Stimulated activated CD8-positive, alpha-beta memory T cell treated with anti-CD3 and anti-CD28 coated beads, Interleukin-4, amount 100 ng/mL, for 24 hours (primary cell): ENCODE data around the gene CTNNA3.

Experiments
- DNase-seq: peaks from one replicate; pipeline ENCODE4 v3.0.0-alpha.2; 2020; ENCODE audit warnings: low read depth

The CTNNA3 gene

DNA sequence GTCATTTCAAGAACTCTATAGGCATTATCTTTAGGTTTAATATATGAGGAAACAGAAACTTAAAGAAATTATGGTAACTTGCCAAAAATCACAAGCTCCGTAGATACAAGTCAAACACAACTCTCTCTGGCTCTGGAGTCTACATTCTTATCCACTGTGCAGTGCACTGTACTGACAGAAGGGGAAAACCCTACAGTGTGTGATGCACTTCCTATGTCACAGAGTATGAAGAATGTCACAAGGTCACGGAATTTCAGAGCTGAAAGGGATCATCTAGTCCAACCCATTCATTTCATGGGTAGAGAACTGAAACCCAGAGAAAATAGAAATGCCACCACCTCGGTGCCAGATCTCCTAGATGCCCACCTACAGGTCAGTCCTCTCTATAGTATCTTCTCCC, 684.0 kb downstream of the CTNNA3 start:
- DNase-seq, result no peak

GRCh38 chr10:67011480-67011879, 684.5 kb downstream of the CTNNA3 start:
- no peak for DNase-seq

GRCh38 chr10:67005981-67006380, 690.0 kb downstream of the CTNNA3 start:
- no peak for DNase-seq

DNA sequence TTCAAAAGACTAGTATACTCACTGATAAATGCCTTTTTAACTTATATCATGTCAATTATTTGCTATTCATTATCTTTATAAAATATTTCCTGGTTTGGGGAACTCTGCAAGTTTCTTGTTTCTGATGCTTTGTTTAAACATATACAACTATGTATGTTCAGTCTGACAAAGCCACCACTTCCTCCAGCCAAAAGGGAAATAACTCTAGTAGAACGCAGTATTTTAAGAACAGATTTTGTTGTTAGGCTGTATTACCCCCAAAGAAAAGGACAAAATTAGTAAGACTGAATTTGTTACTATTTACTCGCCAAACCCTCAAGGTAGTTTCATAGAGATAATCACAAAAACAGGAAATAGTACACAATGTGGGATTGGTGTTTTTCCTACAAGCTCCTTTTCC, 691.3 kb downstream of the CTNNA3 start:
- DNase-seq, result no peak

GRCh38 chr10:66999762-67000545, 696.0 kb downstream of the CTNNA3 start:
- no peak for DNase-seq

GRCh38 chr10:66996996-66997395, 699.0 kb downstream of the CTNNA3 start:
- no peak for DNase-seq

DNA sequence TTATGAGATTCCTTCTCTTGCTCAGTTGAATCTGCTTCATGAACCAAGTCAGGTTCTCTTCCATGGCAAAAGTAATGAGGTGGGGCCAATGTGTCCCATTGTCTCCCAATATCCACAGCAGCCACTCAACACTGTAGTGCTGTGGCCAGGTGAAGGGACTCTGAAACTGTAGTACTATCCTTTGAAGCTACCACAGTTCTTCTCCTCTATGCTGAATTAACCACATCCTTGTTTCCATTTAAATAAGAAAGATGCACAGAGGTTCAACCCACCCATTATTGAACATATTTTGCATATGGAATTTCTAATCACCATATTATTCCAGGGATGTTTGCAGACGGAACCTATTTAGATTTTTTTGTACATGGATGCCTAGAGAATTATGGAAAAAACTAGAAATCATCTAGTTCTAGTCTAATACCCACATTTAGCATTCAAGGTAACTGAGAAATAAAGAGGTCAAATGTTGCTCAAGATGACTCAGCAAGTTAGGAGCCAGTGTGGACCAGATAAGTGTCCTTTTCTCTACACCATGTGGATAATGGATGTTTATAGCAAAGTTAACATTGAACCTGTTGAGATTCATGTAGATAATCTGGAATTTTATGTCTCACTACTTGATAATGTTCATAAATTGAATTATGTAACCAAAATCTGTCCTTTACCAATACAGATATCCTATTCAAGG, 705.7 kb downstream of the CTNNA3 start:
- DNase-seq, result no peak

- DNase-seq, result no peak
These were observed 712.5 kb downstream of the CTNNA3 start for GRCh38 chr10:66983475-66983818.

DNA sequence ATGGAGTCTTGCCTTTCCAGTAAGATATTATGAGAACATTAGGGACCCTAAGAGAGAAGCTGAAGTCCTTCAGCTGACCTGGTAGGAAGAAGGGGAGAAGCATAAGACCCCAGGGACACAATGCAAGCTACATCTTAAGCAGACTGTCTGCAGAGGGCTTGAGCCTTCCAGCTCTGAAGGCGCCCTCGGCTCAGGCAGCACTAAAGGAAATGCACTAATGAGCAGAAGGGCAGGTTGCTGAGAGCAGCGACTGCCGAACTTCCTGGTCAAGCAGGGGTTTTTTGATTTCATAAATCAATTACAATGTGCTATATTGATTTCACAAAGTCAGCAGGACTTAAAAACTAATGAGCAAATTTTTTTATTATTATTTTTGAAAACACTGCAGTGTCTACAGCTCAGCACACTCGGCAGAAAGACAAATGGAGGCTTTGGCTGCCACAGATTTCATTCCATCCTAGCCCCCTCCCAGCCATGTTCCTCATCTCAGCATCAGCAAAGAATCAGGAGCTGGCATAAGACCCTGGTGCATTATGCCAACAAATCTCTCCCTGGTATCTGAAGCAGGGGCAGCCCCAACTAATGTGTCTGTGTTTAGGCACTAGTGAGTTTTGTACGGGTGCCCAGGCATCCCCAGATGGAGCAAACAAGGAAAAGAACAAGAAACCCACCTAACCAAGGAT, 713.1 kb downstream of the CTNNA3 start:
- no peak for DNase-seq

- no peak for DNase-seq
These were observed 714.0 kb downstream of the CTNNA3 start for GRCh38 chr10:66982053-66982420.

GRCh38 chr10:66981361-66982052, 714.5 kb downstream of the CTNNA3 start:
- DNase-seq, result no peak

DNA sequence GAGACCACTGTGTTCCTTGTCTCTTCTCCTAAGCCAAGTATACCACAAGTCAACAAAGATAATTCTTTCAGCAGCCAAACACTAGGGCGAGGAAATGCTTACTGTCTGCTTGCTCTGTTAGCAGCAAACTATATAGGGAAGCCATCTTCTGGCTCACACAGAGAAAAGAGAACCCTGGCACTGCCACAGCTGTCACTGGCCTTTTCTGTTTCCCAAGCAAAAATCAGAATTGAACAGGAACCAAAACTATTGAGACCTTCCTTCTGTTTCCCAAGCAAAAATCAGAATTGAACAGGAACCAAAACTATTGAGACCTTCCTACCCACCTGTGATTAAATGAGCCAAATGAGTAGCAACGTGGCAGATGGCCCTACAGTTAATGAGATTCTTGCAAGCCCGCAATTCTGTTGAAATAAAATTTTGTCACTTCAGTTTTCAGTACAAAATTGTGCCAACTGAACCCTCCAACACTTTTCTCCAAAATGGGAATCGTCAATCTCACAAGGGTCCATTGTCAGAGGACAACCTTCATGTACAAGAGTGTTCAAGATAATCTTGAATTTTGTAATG, 715.7 kb downstream of the CTNNA3 start:
- DNase-seq, result no peak

DNA sequence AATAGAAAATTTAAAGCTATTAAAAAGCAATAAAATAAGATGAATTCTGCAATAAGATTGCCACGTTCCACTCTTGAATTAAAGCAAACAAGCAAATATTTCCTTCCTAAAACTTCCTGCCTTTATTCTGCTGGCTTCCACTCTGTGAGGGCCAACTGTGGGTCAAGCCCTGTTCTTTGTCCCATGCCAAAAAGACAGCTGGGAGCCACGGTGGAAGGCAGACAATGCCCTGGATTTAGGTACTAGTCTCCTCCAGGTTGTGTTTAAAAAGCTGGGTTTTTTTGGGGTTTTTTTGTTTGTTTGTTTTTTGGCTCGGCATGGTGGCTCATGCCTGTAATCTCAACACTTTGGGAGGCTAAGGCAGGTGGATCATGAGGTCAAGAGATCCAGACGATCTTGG, 731.0 kb downstream of the CTNNA3 start:
- DNase-seq, result no peak

DNA sequence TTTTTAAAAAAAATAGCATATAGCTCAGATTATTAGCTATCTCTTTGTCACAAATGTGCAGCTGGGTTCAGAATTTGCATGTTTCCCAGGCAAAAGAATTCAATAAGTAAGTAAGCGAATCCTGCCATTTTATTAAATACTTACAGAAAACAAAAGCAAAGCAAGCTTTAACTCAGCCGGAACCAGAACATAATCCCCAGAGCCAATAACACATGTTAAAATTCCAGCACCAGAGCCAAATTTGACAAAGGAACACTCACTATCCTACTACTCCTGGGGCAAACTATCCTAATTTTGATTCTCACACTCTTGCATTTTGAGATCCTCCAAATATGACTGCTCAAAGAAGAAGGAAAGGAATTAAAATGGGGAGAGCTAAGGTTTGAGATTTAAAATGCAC, 737.5 kb downstream of the CTNNA3 start:
- DNase-seq, result no peak

- DNase-seq, result no peak
These were observed 744.1 kb downstream of the CTNNA3 start for GRCh38 chr10:66951896-66952295.

DNA sequence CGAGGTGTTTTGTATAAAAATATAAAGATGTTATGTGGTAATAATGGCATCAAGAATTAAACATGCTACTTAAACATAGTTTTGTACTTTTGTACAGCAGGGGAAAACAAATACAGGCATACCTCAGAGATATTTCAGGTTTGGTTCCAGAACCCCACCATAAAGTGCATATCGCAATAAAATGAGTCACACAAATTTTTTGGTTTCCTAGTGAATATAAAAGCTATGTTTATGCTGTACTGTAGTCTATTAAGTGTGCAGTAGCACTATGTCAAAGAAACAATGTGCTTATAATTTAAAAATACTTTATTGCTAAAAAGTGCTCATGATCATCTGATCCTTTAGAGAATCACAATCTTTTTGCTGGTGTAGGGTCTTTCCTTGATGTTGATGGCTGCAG, 752.4 kb downstream of the CTNNA3 start:
- DNase-seq, result no peak

DNA sequence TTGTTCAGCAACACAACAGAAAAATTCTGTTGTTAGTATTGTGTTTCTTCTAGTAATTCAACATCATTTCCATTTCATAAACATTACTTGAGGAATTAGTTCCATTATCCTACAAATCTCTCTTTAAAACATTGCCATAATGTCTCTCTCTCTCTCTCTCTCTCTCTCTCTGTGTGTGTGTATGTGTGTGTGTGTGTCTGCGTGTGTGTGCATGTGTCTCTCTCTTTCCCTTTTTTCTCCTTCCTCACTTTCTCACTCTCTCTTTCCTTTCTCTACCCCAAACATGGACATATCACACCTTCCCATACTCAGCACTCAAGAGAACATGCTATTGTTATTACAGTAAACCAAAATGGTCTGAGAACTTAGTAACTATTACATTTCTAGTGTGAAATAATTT, 753.6 kb downstream of the CTNNA3 start:
- DNase-seq, result no peak

DNA sequence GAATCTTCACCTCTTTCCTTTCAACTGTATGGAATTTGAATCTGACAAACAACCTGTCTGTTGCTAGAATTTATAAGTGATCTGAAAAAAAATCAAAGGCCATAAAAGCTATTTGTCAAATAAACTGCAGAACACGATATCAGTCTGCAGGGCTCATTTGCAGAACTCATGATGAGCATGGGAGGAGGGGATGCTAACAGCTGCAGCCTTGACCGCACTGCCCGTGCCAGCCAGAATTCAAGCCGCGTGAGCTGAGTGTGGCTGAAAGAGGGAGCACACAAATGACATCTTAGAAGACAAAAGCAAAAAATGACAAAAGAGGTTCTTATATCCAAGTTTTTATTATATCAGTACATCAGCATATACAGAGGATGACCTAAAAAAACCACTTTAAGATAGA, 754.5 kb downstream of the CTNNA3 start:
- DNase-seq, result no peak

DNA sequence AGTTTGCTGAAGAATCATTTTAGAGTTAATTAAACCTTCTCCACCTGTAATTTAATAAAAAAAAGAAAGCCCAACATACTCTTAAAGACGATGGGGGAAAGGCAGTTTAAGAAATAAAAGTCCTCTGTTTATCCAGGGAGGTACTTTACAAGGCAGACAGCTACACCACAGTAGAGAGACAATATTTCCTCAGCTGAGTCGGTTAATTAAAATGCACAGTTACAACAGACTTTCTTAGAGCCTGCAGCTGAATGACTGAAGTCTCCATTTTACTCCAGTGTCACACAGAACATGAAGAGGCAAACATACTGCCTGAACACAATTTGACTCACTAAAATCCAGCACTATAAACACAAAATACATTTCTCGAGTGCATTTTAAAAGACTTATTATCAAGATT, 755.0 kb downstream of the CTNNA3 start:
- DNase-seq, result no peak

DNA sequence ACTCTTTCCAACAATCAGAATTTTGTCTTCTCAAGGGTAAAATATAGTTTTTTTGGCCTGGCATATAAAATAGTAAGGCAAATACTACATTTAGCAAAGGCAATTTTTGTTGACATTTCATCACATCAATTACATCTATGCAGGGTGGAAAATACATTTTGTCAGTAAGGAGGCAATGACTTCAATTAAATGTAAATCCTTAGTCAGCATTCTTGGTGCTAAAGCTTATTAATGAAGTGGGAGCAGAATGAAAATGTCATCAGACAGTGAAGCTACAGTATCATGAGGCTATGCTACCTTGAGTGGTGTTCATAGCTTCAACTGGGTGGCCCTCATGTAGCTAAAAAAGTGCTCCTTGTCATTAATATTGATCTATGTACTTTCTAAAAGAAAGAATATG, 761.3 kb downstream of the CTNNA3 start:
- DNase-seq, result no peak

GRCh38 chr10:66931949-66932343, 764.0 kb downstream of the CTNNA3 start:
- no peak for DNase-seq

GRCh38 chr10:66931340-66931948, 764.6 kb downstream of the CTNNA3 start:
- no peak for DNase-seq
